Lower leg skin (tissue), 4 donors: ENCODE data around the gene MCM3AP. TPM values are rescaled to one million over a fixed set of nuclear protein-coding genes. Genes with fewer than 3 reads are reported as not detected.

Experiments used
- DNase-seq, 2 donors: peaks; one replicate each; pipeline ENCODE4 v3.0.0-alpha.2; 2019; ENCODE audit warnings: low spot score in 2 of 2
- H3K4me3 ChIP-seq: fragments of 200-600 bp; sonication (generic); 2 replicates; pipeline ENCODE4 v1.5.1; 2017; ENCODE audit warnings: mild to moderate bottlenecking, low read depth; ENCODE audit not compliant: poor library complexity, severe bottlenecking
- CTCF ChIP-seq, 3 donors: fragments of 450-650 bp; IDR thresholded peaks; one replicate each; pipeline ENCODE4 v1.5.1; 2016; ENCODE audit warnings: antibody characterized with exemption in 3 of 3, mild to moderate bottlenecking in 3 of 3, moderate library complexity in 2 of 3
- POLR2A ChIP-seq, 2 donors: fragments of 450-650 bp; IDR thresholded peaks; one replicate each; pipeline ENCODE4 v1.6.1; 2016 to 2017; ENCODE audit warnings: antibody characterized with exemption in 2 of 2, mild to moderate bottlenecking in 1 of 2, moderate library complexity in 1 of 2
- WGBS, 2 donors: methylation state at CpG; one replicate each; pipeline ENCODE4 v1.1.5; 2018; 5-methylcytosine and 5-hydroxymethylcytosine counted together
- intact Hi-C: fragments of 100-400 bp; cut with DNase I; formaldehyde crosslinking; loops from one replicate; pipeline ENCODE4 v1.15.0; 2023; ENCODE audit warnings: low total_unique reads
- total RNA-seq, 4 donors: library from RNA; depleted of rRNA; stranded (reverse); fragments of >200 nt; gene quantifications; one replicate each; pipeline ENCODE4 v1.1.0, GENCODE V29; 2016

MCM3AP gene
- total RNA-seq, 4 donors from 2014 or later, result 45.5 to 71.4 (median 57.7) TPM

- no peak for DNase-seq
- WGBS, 2 donors, result 63 to 67% methylated on average over 6 of the region's 6 CpGs
- no peak overlapping the region for H3K4me3 ChIP-seq
- TF ChIP-seq CTCF (IDR thresholded peaks at IDR 0.05) (no peak), POLR2A (IDR thresholded peaks at IDR 0.05) (no peak)
- intact Hi-C loops, result no loop called here
Observed at GRCh38 chr21:46289655-46290179, 4.3 kb upstream of the MCM3AP start.

- no peak for DNase-seq
- intact Hi-C loops, result no loop called here
- WGBS, 2 donors, result 85 to 93% methylated on average over 10 of the region's 10 CpGs
- no peak overlapping the region for H3K4me3 ChIP-seq
- TF ChIP-seq POLR2A (IDR thresholded peaks at IDR 0.05) (no peak), CTCF (IDR thresholded peaks at IDR 0.05) (no peak)
Observed at GRCh38 chr21:46287541-46287940, 2.1 kb upstream of the MCM3AP start.

- DNase-seq, result no peak
- peak overlapping the region; percentile 85 for H3K4me3 ChIP-seq
- intact Hi-C loops, result no loop called here
- WGBS, 2 donors, result 0% methylated on average over 16 of the region's 16 CpGs
- TF ChIP-seq CTCF (IDR thresholded peaks at IDR 0.05), result no peak
- TF ChIP-seq POLR2A (IDR thresholded peaks at IDR 0.05), result no peak
Observed at GRCh38 chr21:46286648-46287002, 1.2 kb upstream of the MCM3AP start.

- peak; percentile 83 to 97 for DNase-seq
- TF ChIP-seq POLR2A (IDR thresholded peaks at IDR 0.05) (no peak), CTCF (IDR thresholded peaks at IDR 0.05) (no peak)
- 0 to 1% methylated on average over 54 to 84 of the region's 105 CpGs for WGBS, 2 donors
- peak within 1 kb of the TSS; percentile 85 for H3K4me3 ChIP-seq
- intact Hi-C loops, result no loop called here
Observed at GRCh38 chr21:46285761-46286647, 593 bp upstream of the MCM3AP start, which contains the start of gene YBEY. YBEY (plus strand) TSS chr21:46286342; CDS start chr21:46286914, 572 bp downstream.

GRCh38 chr21:46284733-46285132 is 678 bp downstream of the MCM3AP start:
- no peak for DNase-seq
- no peak overlapping the region for H3K4me3 ChIP-seq
- WGBS, 2 donors, result 89 to 100% methylated on average over 1 of the region's 1 CpG
- intact Hi-C loops, result no loop called here
- TF ChIP-seq CTCF (IDR thresholded peaks at IDR 0.05), result no peak
- no peak for TF ChIP-seq POLR2A (IDR thresholded peaks at IDR 0.05)
